ENCODE measurements around the gene TPP2. TPM values are rescaled to one million over a fixed set of nuclear protein-coding genes. Genes with fewer than 3 reads are reported as not detected.

TPP2 gene
- total RNA-seq = 10 to 100 TPM; 33.0 to 39.1 TPM
- long read RNA-seq, full-length matches to known transcripts = 14 of 40 reads
- long read RNA-seq, partial matches to known transcripts = 19 of 40 reads
- long read RNA-seq, other reads (novel, unspliced or antisense) = 7 of 40 reads

- peak; percentile 98 for ATAC-seq
- intact Hi-C loops (cut with DNase I) = loop anchor here in 1 of 2 donors (5.0 to 10.0 kb wide), 2 partner anchors 208 to 251 kb away; partner anchors contain the start of gene ERCC5
- DNase-seq = peak; percentile 100
Observed at GRCh38 chr13:102596147-102597028, at the start of gene TPP2. Gene TPP2, plus strand, starts transcription at chr13:102596986. Its CDS starts 53 bp downstream, at chr13:102597039.

DNA sequence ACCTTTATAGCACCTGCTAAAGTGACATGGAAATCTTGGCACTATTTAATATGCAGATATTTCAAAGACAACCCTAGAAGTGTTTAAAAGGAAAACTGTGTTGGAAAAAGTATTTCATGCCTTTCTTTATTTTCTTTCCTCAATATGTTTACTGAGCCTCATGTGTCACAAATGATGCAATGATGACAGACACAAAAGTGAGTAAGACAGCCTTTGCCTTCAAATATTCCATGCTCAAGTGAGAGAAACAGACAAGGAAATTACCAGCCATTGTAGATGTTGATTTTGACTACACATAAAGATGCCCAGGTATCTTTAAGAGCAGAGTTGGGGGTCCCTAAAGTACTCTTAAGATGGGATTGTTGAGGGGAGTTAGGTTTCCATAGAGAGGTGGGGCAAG, 48.0 kb upstream of the TPP2 start:
- ATAC-seq (no peak), DNase-seq (no peak)
- intact Hi-C loops (cut with DNase I) = no loop called here

DNA sequence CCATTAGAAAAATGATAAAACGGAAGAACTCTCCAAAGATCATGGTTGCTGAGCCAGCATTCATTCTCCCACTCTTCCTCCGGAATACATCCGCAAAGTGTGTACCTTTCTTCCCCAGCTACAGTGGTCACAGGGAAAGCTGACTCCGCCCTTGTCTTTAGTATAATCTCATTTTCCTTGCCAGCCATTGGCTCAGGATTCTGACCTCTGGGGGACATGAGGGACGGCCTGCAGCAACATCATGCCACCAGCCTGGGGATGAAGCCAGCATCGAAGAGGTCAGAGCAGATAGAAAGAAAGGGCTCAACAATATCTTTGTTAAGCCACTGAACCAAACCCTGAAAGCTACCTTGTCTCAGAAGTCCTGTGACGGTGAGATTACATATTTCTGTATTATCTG, 46.3 kb upstream of the TPP2 start:
- ATAC-seq (no peak), DNase-seq (no peak)
- intact Hi-C loops (cut with DNase I) = loop anchor here in 1 of 2 donors (5.0 kb wide), 1 partner anchor 608 kb away; no protein-coding TSS in a partner anchor

DNA sequence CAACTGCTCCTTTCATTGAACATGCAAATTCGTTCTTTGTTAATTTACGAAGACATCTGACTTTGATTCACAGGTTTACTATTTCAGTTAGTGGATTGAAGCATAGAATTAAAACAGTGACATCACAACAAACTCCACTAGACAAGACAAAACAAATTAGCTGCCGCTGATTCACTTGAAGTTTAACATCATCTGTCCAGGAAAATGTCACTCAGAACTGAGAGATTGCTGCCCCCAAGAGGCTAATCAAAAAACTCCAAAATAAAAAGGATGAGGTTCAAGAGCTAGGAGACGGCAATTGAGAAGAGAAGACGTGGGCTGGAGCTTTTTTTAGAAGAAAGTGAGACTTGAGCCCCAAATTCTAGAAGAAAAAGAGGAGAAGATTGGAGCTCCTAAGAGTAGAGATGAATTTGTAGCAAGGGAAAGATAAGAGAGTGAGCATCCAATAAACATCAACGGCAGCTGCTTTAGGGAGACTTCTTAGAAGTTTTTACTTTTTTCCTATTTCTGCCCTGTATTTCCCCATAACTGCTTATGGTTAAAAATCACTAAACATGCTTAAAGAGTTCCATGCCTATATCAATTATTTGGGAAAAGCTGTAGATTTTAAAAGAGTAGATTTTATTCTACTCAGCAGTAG, 40.8 kb upstream of the TPP2 start:
- intact Hi-C loops (cut with DNase I) = loop anchor here in 1 of 2 donors (5.0 kb wide), 2 partner anchors 614 to 769 kb away; no protein-coding TSS in a partner anchor
- ATAC-seq (peak; percentile 30 to 47), DNase-seq (no peak)

DNA sequence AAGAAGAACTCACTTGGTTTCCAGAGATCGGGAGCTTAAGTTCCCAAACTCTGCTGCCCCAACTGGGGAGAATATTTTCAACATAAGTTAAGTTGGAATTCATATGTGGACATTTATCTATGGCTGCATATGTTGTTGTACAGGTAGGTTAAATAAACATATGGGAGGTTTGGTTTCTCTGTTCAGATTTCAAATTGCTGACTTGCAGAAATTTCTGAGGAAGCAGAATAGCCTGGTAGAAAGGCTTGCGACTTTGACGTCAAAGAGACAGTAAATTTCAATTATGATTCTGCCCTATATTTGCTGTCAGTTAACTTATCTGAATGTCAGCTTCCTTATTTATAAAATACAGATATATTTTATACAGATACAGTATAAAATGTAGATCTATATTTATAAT, 40.0 kb upstream of the TPP2 start:
- no peak for DNase-seq
- ATAC-seq = no peak
- intact Hi-C loops (cut with DNase I) = loop anchor here in 1 of 2 donors (5.0 kb wide), 2 partner anchors 615 to 770 kb away; no protein-coding TSS in a partner anchor

DNA sequence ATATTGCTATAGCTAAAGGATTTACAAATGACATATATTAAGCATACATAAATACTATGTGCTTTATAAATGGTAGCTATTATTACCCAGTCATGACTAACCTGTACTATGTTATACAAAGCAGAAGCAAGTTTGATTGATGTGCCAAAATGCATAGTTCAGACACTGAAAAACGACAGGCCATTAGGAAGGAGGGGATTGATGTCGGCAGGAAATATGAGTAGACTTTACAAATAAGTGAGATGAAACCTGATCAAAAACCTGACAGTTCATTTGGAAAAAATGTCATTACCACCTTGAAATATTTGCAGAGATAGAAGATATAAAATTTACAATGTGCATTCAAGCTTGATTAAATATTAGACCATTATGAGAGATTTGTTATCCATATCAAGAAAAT, 38.8 kb upstream of the TPP2 start:
- ATAC-seq (no peak), DNase-seq (no peak)
- intact Hi-C loops (cut with DNase I) = loop anchor here in 1 of 2 donors (5.0 kb wide), 2 partner anchors 616 to 771 kb away; no protein-coding TSS in a partner anchor

- ATAC-seq (no peak), DNase-seq (no peak)
- intact Hi-C loops (cut with DNase I) = no loop called here
Observed at GRCh38 chr13:102561933-102562332, 34.9 kb upstream of the TPP2 start.

DNA sequence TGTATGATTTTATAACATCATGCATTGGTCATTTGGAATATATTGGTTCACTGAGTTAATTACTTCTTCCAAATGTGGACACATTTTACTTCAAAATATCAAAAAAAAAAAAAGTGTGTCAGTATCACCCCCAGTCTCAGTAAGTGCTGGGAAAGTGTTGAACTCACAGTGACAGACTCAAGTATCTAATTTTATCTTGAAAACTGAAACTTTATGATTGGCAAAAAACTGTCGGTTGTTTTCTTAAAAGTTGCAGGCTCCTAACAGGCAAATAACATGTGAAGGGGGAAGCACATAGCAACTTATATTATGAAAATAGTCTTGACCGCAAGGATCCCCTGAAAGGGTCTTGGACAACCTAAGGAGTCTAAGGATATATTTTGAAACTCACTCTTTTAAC, 33.5 kb upstream of the TPP2 start:
- ATAC-seq = no peak
- intact Hi-C loops (cut with DNase I) = no loop called here
- no peak for DNase-seq

DNA sequence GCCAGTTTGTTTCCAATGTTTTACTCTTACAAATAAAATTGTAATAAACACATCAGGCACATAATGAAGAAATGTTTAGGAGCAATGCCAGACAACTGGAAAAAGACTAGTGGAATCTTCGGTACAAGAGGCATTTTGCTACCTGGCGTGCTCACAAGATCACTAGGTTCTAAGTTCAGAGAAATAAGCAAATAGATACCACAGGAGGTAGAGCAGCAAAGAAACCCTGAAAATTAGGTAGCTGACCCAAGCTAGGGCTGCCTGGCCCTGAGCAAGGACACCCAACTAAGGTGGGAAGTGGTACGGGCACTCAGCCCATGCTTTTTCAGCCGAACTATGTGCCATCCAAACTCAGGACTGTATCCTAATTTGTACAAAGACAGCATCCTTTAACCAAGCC, 32.2 kb upstream of the TPP2 start:
- no peak for ATAC-seq
- intact Hi-C loops (cut with DNase I) = no loop called here
- DNase-seq = no peak

- no peak for ATAC-seq
- intact Hi-C loops (cut with DNase I) = no loop called here
- no peak for DNase-seq
Observed at GRCh38 chr13:102566513-102566912, 30.3 kb upstream of the TPP2 start.

- no peak for ATAC-seq
- no peak for DNase-seq
- intact Hi-C loops (cut with DNase I) = no loop called here
Observed at GRCh38 chr13:102567857-102568256, 28.9 kb upstream of the TPP2 start.

- DNase-seq (no peak), ATAC-seq (no peak)
- intact Hi-C loops (cut with DNase I) = no loop called here
Observed at GRCh38 chr13:102569488-102569887, 27.3 kb upstream of the TPP2 start.

DNA sequence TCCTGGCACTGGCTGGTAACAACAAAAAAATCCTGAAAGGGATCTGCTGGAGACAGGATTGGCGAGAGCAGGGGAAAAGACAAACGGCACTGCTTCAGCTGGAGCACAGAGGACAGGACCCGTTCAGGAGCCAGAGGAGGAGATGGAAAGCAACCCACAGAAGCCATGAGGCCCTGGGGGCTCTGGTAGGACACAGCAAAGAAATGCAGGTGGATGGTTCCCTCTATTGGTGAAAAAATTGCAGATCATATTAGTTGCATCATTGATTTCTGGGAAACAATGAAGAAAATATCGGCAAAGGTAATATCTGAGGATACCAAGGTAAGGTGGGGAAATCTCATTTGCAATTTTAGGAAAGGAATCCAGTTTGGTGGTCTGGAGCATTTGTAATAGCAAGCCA, 25.7 kb upstream of the TPP2 start:
- ATAC-seq = no peak
- DNase-seq = no peak
- intact Hi-C loops (cut with DNase I) = no loop called here

DNA sequence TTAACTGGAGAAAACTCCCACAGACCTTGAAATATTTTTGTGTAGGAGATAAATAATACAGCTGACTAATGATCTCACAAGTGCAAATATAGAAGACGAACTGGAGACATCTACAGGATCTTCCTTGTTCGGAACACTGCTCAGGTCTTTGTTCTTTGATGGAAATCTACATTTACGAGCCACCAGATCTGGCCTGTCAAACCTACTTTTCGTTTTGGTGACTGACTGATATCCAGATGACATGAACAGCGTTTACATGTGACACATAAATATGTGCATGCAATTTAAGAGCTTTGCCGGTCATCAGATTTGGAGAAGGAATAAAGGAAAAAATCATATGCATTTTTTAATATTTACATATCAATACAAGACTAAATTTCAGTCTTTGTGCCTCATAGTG, 24.5 kb upstream of the TPP2 start:
- intact Hi-C loops (cut with DNase I) = no loop called here
- DNase-seq (no peak), ATAC-seq (no peak)

DNA sequence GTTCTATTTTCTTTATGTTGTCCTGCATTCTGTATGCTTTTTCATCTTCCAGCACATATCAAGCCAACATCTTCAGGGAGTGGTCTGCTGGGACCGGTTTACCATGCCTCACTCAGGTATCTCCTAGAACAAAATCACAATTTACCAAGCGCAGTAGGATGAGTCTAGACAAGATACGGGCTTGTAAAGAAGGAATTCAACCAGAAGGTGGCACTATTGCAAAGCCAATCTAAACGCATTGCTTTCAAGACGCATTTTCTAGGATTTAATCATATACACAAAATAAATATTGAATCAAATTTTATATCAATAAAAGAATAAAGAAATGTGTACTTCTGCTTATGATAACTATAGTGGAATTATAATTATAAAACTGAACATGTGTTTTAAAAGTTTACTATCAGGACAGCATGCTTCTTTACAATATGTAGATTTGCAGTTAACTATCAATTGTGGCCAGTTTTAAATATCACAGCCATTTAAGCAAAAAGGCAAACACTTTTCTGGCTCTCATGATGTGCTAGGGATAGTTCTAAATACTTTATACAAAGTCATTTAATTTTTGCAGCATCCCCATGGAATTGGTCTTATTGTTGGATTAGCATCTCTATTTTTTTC, 16.1 kb upstream of the TPP2 start:
- intact Hi-C loops (cut with DNase I) = loop anchor here (2.0 to 5.0 kb wide), 3 partner anchors 144 to 266 kb away; partner anchors contain the start of gene ERCC5 (in 1 of the 2)
- peak; percentile 74 to 78 for ATAC-seq
- DNase-seq = no peak

DNA sequence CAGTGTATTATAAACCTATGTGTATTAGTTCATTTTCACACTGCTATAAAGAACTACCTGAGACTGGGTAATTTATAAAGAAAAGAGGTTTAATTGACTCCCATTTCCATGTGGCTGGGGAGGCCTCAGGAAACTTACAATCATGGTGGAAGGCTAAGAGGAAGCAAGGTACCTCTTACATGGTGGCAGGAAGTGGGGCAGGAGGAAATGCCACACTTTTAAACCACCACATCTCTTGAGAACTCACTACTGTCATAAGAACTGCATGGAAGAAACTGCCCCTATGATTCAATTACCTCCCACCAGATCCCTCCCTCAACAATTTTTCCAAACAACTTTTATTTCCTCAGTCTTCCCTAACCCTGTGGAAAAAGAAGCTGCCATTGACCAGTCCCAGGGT, 14.5 kb upstream of the TPP2 start:
- no peak for ATAC-seq
- no peak for DNase-seq
- intact Hi-C loops (cut with DNase I) = loop anchor here in 1 of 2 donors (5.0 kb wide), 1 partner anchor 145 kb away; no protein-coding TSS in a partner anchor

- no peak for DNase-seq
- ATAC-seq = peak in 1 of 2 donors; percentile 48
- intact Hi-C loops (cut with DNase I) = loop anchor here in 1 of 2 donors (5.0 kb wide), 1 partner anchor 143 kb away; no protein-coding TSS in a partner anchor
Observed at GRCh38 chr13:102584434-102584833, 12.4 kb upstream of the TPP2 start.

DNA sequence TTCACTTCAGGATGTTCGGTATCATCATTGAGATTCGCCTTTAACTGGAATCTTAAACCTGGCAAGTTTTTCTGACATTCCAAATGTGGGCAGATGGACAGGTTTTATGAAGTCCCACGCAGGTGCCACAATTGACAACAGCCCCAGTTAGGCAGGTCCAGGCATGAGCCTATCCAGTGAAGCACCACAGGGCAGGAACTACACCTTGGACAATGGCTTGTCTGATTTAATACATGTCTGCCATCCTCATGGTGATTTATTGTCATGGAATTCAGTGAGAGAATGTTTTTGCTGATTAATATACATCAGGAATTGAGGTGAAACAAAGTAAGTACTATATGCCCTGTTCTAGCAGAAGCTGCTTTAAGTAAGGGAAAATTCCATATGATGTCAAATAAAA, 10.2 kb upstream of the TPP2 start:
- intact Hi-C loops (cut with DNase I) = no loop called here
- ATAC-seq (no peak), DNase-seq (no peak)

- intact Hi-C loops (cut with DNase I) = no loop called here
- no peak for ATAC-seq
- DNase-seq = no peak
Observed at GRCh38 chr13:102587916-102588315, 8.9 kb upstream of the TPP2 start.
